CD4-positive, alpha-beta T cell treated with Interleukin-17A for 4 hours (primary cell): ENCODE results near the gene OPCML.

Source experiments
- DNase-seq: peaks from one replicate; pipeline ENCODE4 v3.0.0-alpha.2; 2020; ENCODE audit warnings: mixed read lengths

OPCML gene

GRCh38 chr11:133536198-133536597 lies 3.9 kb upstream of the OPCML start:
- no peak for DNase-seq

GRCh38 chr11:133533205-133533604 lies 904 bp upstream of the OPCML start:
- DNase-seq = no peak

DNA sequence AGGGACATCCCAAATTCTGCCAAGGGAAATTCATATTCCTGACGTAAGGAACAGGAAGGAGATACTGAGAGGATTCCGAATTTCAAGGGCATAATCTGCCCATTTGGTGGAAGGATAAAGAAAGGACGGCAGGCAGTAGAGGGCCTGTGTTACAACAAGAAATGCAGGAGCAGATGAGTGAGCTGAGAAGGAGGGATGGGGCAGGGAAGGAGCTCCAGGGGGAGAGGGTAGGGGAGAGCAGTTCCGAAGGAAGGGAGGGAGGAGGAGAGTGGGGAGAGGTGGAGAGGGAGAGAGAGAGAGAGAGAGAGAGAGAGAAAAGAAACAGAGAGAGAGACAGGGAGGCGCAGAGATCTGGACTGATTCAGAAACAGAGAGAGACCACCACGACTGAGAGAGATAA lies 843 bp downstream of the OPCML start:
- DNase-seq = no peak

GRCh38 chr11:133530501-133530835 lies 1.8 kb downstream of the OPCML start:
- DNase-seq = no peak

DNA sequence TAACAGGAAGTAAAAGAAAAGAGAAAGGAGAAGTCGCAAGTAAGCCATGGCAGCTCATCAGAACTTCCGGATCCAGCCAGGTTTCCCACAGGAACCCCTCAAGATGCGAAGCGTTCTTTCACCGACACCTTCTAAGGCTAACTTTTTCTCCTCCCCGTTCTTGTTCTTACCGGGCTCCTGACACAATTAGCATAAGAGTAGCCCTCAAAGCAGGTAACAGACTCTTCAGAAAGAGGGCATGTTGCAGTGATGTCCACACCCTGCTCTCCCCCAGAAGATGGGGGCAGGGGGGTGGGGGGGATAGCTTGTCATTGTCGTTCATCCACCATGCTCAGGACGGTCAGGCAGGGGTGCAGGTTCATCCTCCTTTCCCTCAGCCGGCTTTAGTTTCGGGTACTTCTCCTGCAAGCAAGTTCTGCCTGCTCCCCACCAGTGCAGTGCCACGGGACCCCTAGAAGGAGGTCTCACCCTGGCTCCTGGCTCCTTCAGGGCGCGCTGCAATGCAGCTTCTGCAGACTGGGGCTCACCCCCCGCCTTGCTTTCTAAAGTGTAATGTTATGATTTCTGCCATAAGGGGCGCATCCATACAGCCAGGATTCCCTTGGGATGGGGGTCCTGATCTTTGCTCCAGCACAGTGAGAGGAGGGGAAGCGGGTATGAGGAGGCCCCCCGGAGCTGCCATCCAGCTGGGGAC lies 2.3 kb downstream of the OPCML start:
- no peak for DNase-seq

GRCh38 chr11:133526790-133527189 lies 5.5 kb downstream of the OPCML start:
- DNase-seq = no peak

DNA sequence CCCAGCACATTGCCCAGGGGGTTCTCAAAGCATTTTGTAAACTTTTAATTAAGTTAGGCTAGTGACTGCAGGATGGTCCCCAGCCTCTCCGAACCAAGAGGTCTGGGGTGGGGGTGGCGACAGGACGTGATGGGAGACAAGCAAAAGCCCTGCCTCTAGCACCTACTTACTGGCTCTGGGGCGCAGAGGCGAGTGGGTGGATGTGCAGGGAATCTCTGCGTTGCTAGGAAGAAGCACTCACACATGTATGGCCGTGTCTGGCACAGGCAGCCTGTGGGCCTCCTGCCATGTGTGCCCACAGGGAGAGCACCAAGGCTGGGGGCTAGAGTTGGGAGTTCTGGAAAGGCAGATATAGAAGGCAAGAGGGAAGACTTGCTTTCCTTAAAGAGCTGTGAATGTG lies 6.3 kb downstream of the OPCML start:
- no peak for DNase-seq

DNA sequence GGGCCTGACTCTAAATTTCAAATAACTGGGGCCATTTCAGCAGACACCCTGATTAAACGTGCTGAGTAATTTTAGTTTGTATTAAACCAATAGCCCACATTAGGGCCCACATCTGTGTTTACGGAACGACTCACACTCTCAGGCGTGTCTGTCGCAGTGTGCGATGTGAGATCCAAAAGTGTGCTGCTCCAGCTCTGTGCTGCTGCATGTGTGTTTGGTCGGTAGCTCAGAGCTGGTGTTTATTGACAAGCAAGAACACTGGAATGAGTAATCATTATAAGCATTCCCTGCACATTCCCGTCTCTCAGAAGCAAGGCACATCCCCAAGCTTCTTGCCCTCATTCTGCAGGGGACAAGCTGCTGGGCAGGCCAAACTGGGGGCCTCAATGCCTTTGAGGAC lies 7.8 kb downstream of the OPCML start:
- no peak for DNase-seq

DNA sequence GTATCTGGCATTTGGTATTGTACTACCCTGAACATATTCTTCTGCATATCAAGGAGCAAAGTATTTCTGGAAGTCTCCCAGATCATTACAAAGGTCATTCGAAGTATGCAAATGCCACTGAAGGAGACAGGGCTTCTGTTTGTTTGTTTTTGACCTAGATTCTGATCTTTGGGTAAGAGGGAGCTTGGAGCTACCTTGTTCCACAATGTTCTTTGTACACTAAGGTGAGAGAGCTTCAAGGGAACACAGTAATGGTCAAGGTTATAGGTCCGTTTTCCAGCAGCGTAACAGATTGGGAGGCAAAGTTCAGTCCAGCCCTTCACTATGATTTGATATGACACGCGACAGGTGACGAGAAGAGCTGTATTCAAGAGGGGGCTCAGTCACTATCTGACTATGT lies 10.0 kb downstream of the OPCML start:
- DNase-seq = no peak

GRCh38 chr11:133521502-133521901 lies 10.8 kb downstream of the OPCML start:
- DNase-seq = no peak

DNA sequence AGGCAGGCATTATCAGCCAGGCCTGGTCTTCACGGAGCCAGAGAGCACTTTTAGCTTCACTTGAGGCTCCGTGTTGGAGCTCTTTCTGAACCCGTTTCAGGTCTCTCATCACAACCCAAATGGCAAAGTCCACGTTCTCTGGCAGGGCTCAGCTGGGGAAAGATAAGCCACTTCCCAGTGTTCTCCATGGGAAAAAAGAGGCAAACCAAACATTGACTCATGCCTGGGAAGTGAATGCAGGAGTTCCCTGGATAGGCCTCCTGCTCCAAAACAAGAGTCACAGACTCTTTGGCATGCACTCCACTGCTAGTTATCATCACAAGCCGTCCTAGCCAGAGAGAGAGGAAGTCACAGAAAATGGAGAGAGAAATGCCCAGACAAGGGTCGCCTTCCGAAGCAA lies 11.6 kb downstream of the OPCML start:
- DNase-seq = no peak

DNA sequence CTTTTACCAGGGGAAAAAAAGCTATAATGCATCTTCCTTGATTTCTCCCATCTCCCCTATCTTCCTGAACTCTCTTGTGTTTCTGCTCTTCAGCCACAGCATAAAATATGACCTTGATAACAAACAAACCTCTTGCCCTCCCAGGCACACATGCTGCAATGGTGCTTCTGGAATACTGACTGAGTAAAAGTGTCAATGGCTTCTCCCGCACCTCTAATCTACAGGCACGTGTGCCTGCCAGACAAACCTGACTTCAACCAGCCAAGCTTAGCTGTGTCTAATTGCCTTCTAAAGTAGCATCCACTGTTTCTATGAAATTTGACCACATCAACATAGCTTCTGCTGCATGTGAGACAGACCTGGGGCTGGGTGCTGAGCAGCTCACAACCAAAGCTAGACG lies 12.7 kb downstream of the OPCML start:
- no peak for DNase-seq

DNA sequence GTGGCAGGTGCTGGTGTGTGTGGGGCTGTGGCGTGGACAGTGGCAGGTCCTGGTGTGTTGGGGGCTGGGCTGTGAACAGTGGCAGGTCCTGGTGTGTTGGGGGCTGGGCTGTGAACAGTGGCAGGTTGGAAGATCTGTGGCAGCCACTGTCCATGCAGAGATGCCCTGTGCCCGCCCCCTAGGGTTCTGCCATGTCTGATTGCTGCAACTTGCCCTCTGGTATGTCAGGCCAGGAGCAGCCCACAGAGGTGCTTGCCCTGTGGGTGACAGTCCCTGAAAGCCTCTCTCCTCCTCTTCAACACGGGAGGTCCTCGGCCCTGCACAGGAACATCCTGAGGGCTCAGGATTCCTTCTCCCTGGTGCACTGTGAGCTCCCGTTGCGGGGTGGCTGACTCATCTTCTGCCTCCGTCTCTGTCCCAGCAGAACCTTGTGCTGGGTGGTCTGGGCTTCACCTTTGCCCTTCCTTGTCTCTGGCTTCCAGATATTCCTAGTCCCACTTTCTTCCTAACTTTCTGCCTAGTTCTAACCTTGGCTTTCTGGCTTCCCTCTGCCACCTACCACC lies 13.5 kb downstream of the OPCML start:
- DNase-seq = no peak

DNA sequence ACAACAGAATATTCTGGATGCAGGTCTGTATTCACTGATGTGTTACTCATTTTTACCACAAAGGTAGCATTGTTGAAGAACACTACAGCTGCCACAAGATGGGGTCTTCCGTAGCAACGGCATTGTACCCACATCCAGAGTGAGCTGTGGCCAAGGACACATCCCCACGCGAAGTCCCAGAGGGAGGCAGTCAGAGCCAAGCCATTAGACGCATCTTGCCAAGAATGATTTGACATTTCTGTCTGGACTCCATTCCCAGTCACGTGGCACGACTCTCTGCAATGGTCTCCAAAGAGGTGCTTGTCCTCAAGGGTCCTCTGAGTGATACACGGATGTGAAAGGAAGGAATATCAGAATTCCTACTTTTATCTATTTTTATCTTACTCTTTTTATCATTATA lies 15.5 kb downstream of the OPCML start:
- DNase-seq = no peak

GRCh38 chr11:133515107-133515506 lies 17.2 kb downstream of the OPCML start:
- no peak for DNase-seq

- DNase-seq = no peak
Measured at GRCh38 chr11:133509924-133510697, 22.2 kb downstream of the OPCML start.

DNA sequence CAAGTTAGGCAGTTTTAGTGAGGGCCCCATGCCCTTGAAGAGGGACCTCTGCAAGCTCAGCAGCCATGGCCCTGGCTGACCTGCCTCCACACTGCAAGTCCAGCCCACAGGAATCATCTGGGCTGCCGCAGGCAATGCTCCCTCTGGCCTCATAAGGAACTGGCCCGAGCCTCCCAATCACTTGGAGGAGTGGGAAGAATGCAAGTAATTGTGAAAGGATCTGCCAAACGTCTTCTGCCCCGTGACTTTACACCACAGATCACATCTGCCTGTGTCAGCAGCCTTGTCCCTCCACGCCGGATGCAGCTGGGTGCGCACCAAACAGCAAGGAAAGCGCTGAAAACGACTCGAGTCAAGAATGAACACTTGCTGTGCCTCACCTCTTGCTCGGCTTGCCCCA lies 23.8 kb downstream of the OPCML start:
- DNase-seq = no peak

- no peak for DNase-seq
Measured at GRCh38 chr11:133507185-133507584, 25.1 kb downstream of the OPCML start.

GRCh38 chr11:133506551-133507094 lies 25.7 kb downstream of the OPCML start:
- DNase-seq = no peak

DNA sequence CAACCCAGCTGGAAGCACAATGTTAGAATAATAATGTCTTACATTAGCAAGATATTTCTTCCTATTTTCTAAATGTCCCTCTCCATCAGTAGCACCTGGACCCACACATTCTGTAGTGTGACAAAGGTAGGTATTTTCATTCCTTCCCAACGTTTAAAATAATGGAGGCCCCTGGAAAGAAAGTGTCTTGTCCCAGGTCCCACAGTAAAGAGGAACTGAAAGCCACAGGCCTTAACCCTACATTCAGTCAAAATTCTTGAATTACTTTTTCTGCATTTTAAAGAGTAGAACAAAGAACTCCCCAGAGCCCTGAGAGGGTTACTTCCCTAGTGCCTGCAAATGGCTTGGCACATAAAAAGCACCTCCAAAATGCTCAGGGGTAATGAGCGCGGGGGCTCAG lies 26.3 kb downstream of the OPCML start:
- no peak for DNase-seq

- DNase-seq = no peak
Measured at GRCh38 chr11:133504906-133505305, 27.4 kb downstream of the OPCML start.

DNA sequence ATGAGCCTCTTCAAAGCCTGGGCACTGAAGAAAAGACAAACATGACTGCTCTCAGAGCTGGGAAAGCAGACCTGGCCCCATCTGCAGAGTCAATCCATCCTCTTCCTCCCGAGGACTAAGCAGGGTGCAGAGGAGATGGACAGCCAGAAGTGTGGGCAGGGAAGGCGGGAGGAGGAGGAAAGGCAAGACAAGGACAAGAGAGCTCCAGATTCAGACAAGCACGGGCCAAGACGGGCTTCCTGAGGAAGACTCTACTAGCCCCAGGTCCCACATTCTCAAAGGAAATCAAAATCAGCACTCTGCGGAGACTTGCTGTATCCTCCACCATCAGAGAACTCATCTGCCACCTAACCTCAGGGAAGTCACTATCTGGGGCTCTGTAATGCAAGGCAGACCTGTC lies 28.5 kb downstream of the OPCML start:
- no peak for DNase-seq

- DNase-seq = no peak
Measured at GRCh38 chr11:133503236-133503635, 29.1 kb downstream of the OPCML start.
